GM19193 (cell line): ENCODE results near the gene CCDC97.

Source experiments
- POLR2A ChIP-seq: IDR thresholded peaks from 4 replicates; pipeline ENCODE4 v1.6.1; 2011; ENCODE audit not compliant: insufficient read depth, insufficient read length; ENCODE audit errors: extremely low read depth

The CCDC97 gene

DNA sequence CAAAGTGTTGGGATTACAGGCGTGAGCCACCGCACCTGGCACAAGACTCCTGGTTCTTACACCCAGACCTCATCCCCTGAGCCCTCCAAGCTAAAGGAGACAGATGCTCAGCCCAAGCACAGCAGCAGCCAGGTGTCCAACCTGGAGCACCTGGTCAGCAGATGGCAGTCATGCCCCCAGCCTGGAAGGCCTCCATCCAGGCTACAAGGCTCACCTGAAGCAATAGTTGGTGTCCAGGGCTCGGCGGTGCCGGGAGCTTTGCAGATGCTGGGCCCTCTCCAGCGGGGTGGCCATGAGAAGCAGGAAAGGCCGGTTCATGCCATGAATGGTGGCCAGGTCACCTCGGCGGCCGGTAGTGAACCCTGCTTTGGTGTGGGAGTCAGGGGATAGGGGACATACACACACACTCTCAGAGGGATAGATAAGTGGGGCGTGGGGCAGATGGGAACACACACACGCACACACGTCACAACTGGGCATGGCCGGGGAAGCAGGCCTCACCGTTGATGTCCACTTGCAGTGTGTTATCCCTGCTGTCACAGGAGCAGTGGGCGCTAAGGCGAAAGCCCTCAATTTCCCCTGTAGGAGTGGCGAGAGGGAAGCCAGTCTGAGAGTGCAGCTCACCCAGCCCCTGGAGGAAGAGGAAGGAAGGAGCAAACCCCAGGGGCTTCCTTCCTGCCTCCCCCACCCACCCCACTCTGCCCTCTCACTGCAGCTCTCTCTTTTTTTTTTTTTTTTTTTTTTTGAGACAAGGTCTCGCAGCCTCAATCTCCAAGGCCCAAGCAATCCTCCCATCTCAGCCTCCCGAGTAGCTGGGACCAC lies 31.9 kb downstream of the CCDC97 start:
- no peak for TF ChIP-seq POLR2A

DNA sequence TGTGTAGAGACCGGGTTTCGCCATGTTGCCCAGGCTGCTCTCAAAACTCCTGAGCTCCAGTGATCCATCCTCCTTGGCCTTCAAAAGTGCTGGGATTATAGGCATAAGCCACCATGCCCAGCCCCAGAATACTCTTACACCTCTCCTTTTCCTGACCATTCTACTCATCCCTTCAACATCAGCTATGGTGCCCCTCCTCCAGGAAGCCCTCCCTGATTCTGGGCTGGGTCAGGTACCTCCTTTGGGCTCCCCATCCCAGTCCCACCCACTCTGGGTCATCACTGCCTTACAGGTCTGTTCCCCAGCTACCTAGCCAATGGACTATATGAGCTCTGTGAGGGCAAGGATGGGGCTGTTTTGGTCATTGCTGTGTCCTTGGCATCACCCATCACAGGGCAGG lies 34.2 kb downstream of the CCDC97 start:
- TF ChIP-seq POLR2A = no peak

GRCh38 chr19:41350735-41351338 lies 40.9 kb downstream of the CCDC97 start:
- TF ChIP-seq POLR2A = no peak

- TF ChIP-seq POLR2A = peak; percentile 70
These were observed 41.6 kb downstream of the CCDC97 start for GRCh38 chr19:41351339-41352245.

DNA sequence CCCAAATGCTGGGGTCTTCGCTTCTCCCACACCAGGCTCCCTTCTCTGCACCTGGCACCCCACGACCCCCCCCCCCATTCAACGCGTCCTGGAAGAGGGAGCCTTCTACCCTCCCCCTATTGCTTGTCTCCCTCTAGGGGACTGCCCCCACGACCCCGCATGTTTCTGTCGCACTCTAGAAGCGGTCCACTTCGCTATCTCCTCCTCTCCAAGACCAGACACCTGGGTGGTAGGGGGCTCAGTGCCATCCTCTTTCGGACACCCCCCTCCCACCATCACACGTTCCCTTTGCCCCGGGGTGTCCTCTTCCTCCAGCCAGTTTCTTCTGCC lies 42.3 kb downstream of the CCDC97 start:
- no peak for TF ChIP-seq POLR2A

- TF ChIP-seq POLR2A = peak; percentile 32
These were observed 42.9 kb downstream of the CCDC97 start for GRCh38 chr19:41352609-41353465.

DNA sequence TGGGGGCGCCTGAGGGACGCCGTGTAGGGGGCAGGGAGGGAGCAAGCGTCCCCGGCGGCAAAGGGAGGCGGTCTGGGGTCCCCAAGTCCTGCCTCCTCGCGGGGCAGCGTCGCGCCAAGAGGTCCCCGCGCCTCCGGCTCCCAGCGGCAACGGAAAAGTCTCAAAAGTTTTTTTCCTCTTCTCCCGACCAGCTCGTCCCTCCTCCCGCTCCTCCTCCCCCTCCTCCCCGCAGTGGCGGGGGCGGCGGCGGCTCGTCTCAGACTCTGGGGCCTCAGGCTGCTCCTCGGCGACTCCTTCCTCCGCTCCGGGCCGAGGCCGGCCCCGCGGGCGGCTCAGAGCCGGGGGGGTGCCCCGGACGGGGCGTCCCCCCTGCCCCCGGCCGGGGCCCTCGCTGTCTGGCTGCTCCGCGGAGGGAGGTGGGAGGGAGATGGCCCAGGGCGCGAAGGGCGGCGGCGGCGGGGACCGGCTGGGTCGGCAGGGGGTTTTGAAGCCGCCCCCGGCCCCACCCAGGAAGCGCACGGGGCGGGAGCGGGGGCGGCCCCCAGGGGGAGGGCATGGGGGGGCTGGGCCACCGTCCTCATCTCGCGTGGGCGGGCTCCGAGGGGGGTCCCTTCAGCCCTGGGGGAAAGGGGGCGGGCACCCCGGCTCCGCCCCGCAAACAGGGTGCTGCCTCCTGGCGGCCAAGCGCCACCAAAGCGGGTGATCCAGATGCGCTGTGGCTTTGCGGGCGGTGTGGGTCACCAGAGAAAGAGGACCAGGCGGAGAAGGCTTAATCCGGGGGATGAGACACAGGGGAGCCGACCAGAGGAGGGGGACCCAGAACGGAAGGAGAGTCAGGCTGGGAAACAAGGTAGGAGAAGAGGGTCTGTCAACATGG lies 43.7 kb downstream of the CCDC97 start, which contains the start of gene TGFB1:
TSS of gene TGFB1 (minus strand) at position 457 of the 877 bp plus-strand sequence. CDS start 878 bp downstream, outside the sequence.
- peak; percentile 92 for TF ChIP-seq POLR2A

GRCh38 chr19:41354343-41354953 lies 44.5 kb downstream of the CCDC97 start:
- no peak for TF ChIP-seq POLR2A

DNA sequence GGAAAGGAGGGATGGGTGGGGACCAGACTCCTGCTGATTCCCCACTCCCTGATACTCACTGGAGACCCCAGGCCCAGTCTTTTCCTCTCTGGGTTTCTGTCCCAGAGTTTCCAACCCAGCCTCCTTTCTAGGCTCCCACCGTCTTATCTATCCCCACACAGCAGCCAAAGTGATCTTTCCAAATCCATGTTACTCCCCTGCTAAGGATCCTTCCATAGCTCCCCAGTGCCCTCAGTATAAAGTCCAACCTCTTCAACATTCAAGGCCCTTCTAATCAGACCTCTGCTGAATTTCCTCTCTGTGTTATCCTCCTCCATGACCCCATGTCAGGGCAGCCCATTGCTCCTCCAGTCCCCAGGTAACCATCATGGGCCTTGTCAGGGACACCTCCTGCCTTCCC lies 45.1 kb downstream of the CCDC97 start:
- TF ChIP-seq POLR2A = no peak

GRCh38 chr19:41355802-41356201 lies 45.8 kb downstream of the CCDC97 start:
- no peak for TF ChIP-seq POLR2A

GRCh38 chr19:41356984-41357739 lies 47.2 kb downstream of the CCDC97 start:
- TF ChIP-seq POLR2A = no peak

DNA sequence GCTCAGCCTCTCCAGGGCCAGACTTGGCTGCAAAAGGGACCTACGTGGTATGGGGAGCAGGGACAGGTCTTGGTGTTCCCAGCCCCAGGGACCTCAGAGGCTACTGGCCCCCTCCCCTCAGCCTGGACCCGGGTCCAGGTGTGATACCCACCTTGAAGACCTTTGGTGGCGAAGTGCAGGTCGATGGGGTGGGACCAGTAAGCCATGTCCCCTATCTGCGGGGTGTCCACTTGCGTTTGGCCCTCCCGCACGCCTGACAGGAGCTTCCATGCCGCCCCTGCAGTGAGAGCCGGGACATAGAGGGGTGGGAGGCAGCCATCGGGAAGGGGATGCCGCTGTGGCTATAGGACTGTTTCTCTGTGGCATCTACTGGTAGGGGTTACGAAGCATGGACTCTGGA lies 47.8 kb downstream of the CCDC97 start:
- TF ChIP-seq POLR2A = no peak
